Prostate gland (tissue), 2 donors: ENCODE results near the gene GBX2. TPM values are rescaled to one million over a fixed set of nuclear protein-coding genes. Genes with fewer than 3 reads are reported as not detected.

Source experiments
- DNase-seq: peaks from one replicate; pipeline ENCODE4 v3.0.0-alpha.2; 2019; ENCODE audit warnings: low spot score
- H3K27ac ChIP-seq, 2 donors: fragments of 200-600 bp; sonication (generic); 2 replicates each; pipeline ENCODE4 v1.5.1; 2017 to 2019
- H3K27me3 ChIP-seq: fragments of 200-600 bp; sonication (generic); replicated peaks from 2 replicates; pipeline ENCODE4 v1.5.1; 2019; ENCODE audit not compliant: insufficient read depth
- H3K36me3 ChIP-seq, 2 donors: fragments of 200-600 bp; sonication (generic); 1 replicate in 1 of 2; 2 replicates in 1 of 2; pipeline versions ENCODE4 v1.5.1 to v1.8.1; 2017 to 2019
- H3K4me1 ChIP-seq: fragments of 200-600 bp; sonication (generic); replicated peaks from 2 replicates; pipeline ENCODE4 v1.5.1; 2019
- H3K4me3 ChIP-seq, 2 donors: fragments of 200-600 bp; sonication (generic); 2 replicates each; pipeline ENCODE4 v1.5.1; 2017 to 2019
- H3K9me3 ChIP-seq: fragments of 200-600 bp; sonication (generic); 2 replicates; pipeline ENCODE4 v1.5.1; 2017
- CTCF ChIP-seq, 4 experiments: fragments of 200-600 bp in 2 of 4; fragments of 450-650 bp in 2 of 4; sonication (generic) in 2 of 4; IDR thresholded peaks; 1 replicate in 3 of 4; 2 replicates in 1 of 4; pipeline ENCODE4 v1.5.1; 2016 to 2019; ENCODE audit warnings: antibody characterized with exemption in 4 of 4, mild to moderate bottlenecking in 2 of 4, moderate library complexity in 2 of 4
- POLR2A ChIP-seq: fragments of 450-650 bp; IDR thresholded peaks from one replicate; pipeline ENCODE4 v1.6.1; 2016; ENCODE audit warnings: antibody characterized with exemption, mild to moderate bottlenecking
- POLR2AphosphoS5 ChIP-seq: sonication (generic); formaldehyde crosslinking; IDR thresholded peaks from one replicate; pipeline ENCODE4 v1.6.1; 2017; ENCODE audit warnings: antibody characterized with exemption
- WGBS: methylation state at CpG from one replicate; pipeline ENCODE4 v1.1.5; 2018; 5-methylcytosine and 5-hydroxymethylcytosine counted together
- intact Hi-C: fragments of 100-400 bp; cut with DNase I; formaldehyde crosslinking; loops from one replicate; pipeline ENCODE4 v1.14.2; 2022
- total RNA-seq, 2 donors: library from RNA; depleted of rRNA; stranded (reverse); fragments of >200 nt; gene quantifications; one replicate each; pipeline ENCODE4 v1.1.0, GENCODE V29; 2016

GBX2 gene
- total RNA-seq, 2 donors from 2014 or later, result 0.23 TPM; not detected in 1

DNA sequence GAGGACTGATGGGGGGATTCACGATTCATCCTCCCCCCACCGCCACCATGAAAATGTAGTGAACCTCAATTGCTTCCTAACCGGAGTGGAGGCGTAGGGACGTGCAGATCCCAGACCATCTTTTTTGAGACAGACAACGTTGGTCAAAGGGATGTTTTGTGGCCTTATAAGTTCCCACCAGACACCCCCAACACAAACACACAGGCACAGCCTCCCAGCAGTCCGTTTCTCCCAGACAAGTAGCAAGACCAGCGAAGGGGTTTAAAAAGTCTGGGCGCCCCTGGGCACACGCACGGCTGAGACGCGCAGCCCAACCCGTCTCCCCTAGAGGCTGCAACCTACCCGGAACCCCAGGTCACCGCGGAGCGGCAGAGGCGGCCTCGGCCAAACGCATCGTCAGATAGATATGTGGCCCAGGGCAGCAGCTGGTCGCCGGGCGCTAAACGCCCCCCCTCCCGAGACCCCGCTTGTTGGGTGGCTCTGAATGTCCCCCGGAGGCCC, 1.3 kb downstream of the GBX2 start:
- Histone ChIP-seq H3K9me3 (no peaks in the 10 kb centered on the region), H3K4me1 (peaks cover 13% of the 10 kb centered on the region), H3K27me3 (peaks cover 74% of the 10 kb centered on the region), H3K4me3 (peak overlapping the region; percentile 13 to 29), H3K27ac (no peak overlapping the region), H3K36me3 (no peaks in the 10 kb centered on the region)
- intact Hi-C loops, result no loop called here
- whole genome bisulfite sequencing, result 7% methylated on average over 20 of the region's 29 CpGs
- no peak for DNase-seq
- no peak for TF ChIP-seq POLR2AphosphoS5
- TF ChIP-seq CTCF (IDR thresholded peaks at IDR 0.05), result no peak
- no peak for TF ChIP-seq POLR2A

- H3K4me3 ChIP-seq, result no peak overlapping the region
Measured at GRCh38 chr2:236165842-236166795, 2.1 kb downstream of the GBX2 start.

DNA sequence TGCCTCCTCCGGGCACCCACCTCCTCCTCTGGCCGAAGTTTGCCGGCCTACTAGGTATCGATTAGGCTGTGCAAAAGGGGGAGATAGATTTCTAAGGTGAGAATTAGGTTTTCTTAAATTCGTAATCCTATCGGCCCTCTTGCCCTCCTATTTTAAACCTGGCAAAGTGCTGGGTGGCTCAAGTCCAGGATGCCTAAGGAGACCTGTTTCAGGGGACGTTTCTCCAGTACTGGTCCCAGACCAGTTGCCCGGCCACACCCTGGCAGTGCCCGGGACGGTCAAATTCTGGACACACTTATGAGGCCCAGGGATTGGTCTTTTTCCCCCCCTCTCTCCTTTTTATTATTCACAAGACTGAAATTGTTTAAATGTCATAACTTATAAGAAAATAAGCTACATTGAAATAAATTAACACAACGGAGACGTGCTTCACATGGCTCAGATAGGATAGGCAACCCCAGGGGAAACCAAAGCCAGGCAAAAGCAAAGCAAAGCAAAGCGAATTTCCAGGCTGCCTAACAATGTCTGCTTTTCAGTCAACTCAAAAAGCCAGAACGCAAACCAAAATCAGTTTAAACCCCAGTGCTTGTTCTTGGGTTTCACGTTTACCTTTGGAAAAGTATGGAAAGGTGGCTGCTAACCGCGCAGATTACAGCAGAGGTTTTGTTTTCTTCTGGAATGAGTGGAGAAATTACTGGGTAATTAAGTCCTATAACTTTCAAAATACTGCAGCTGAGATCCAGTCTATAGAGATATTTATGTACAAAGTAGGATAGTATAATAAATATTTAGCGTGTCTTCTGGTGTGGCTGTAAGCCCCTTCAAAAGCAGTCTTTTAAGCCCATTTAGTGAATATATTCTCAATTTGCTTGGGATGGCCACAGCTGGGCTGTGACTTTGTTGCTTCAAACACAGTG, 3.0 kb downstream of the GBX2 start:
- 33% methylated on average over 18 of the region's 18 CpGs for WGBS
- H3K4me1 ChIP-seq, result peaks cover 13% of the 10 kb centered on the region
- DNase-seq, result no peak

More at GRCh38 chr2:236165842-236166795, 2.1 kb downstream of the GBX2 start:
- Histone ChIP-seq H3K36me3 (no peaks in the 10 kb centered on the region), H3K9me3 (no peaks in the 10 kb centered on the region), H3K4me1 (peaks cover 13% of the 10 kb centered on the region), H3K27ac (no peak overlapping the region), H3K27me3 (peaks cover 67% of the 10 kb centered on the region)
- DNase-seq, result no peak
- 12% methylated on average over 58 of the region's 58 CpGs for WGBS
- TF ChIP-seq POLR2AphosphoS5 (no peak), CTCF (IDR thresholded peaks at IDR 0.05) (no peak), POLR2A (no peak)
- intact Hi-C loops, result no loop called here

More for the DNA sequence above, 3.0 kb downstream of the GBX2 start:
- Histone ChIP-seq H3K9me3 (no peaks in the 10 kb centered on the region), H3K27me3 (peaks cover 63% of the 10 kb centered on the region), H3K27ac (no peak overlapping the region), H3K4me3 (no peak overlapping the region), H3K36me3 (no peaks in the 10 kb centered on the region)
- intact Hi-C loops, result no loop called here
- no peak for TF ChIP-seq CTCF (IDR thresholded peaks at IDR 0.05)
- no peak for TF ChIP-seq POLR2AphosphoS5
- TF ChIP-seq POLR2A, result no peak
